MCF 10A (cell line): ENCODE data around the gene GNG11. TPM values are rescaled to one million over a fixed set of nuclear protein-coding genes. Genes with fewer than 3 reads are reported as not detected.

Experiments
- BruUV-seq: library from RNA; stranded (reverse); fragments of 400-500 nt; replicated peaks from 2 replicates; lab custom pipeline; 2021; lab: Mats Ljungman, UMichigan
- CTCF ChIA-PET: fragments of 300-600 bp; sonication (Branson Sonifier 250); formaldehyde crosslinking; extraction: SDS; loops from one replicate; lab custom pipeline; 2021; ENCODE audit warnings: antibody characterized with exemption, inconsistent platforms; lab: Yijun Ruan, JAX
- POLR2A ChIA-PET: fragments of 300-600, 350-650 bp; sonication (Branson Sonifier 250); formaldehyde crosslinking; extraction: SDS; loops from one replicate; lab custom pipeline; 2020; ENCODE audit warnings: antibody characterized with exemption, inconsistent platforms; lab: Yijun Ruan, JAX
- DNase-seq: peaks from one replicate; pipeline ENCODE4 v3.0.0-alpha.2; 2018; ENCODE audit not compliant: unreplicated experiment
- H3K27ac Mint-ChIP-seq: one replicate; pipeline ENCODE4 v1.8.0; 2022; ENCODE audit warnings: mild to moderate bottlenecking, low read depth, mixed read lengths; ENCODE audit not compliant: unreplicated experiment
- H3K27me3 Mint-ChIP-seq: one replicate; pipeline ENCODE4 v1.8.0; 2022; ENCODE audit warnings: mixed read lengths; ENCODE audit not compliant: insufficient read depth, unreplicated experiment
- H3K36me3 Mint-ChIP-seq: one replicate; pipeline ENCODE4 v1.8.0; 2022; ENCODE audit warnings: mild to moderate bottlenecking, moderate library complexity, mixed read lengths; ENCODE audit not compliant: insufficient read depth, unreplicated experiment
- H3K4me1 Mint-ChIP-seq: one replicate; pipeline ENCODE4 v1.8.0; 2022; ENCODE audit warnings: mixed read lengths; ENCODE audit not compliant: insufficient read depth, unreplicated experiment
- H3K4me3 Mint-ChIP-seq: one replicate; pipeline ENCODE4 v1.8.0; 2022; ENCODE audit warnings: mild to moderate bottlenecking, moderate library complexity, mixed read lengths; ENCODE audit not compliant: unreplicated experiment
- H3K9me3 Mint-ChIP-seq: one replicate; pipeline ENCODE4 v1.8.0; 2022; ENCODE audit warnings: mixed read lengths; ENCODE audit not compliant: unreplicated experiment
- intact Hi-C: fragments of 100-400 bp; cut with micrococcal nuclease; formaldehyde crosslinking; loops from 2 replicates; pipeline ENCODE4 v1.14.1; 2022
- total RNA-seq: library from RNA; stranded (reverse); gene quantifications from 2 replicates; pipeline ENCODE4 v1.2.3, GENCODE V29; 2022
- TF ChIP-seq, protein P1 (sequence below): fragments of 200-600 bp; IDR thresholded peaks from one replicate; pipeline ENCODE4 v1.8.0; 2022; ENCODE audit warnings: antibody characterized with exemption, mild to moderate bottlenecking; ENCODE audit not compliant: unreplicated experiment

The GNG11 gene
- total RNA-seq, 1 experiment from 2014 or later = 3.9 TPM

DNA sequence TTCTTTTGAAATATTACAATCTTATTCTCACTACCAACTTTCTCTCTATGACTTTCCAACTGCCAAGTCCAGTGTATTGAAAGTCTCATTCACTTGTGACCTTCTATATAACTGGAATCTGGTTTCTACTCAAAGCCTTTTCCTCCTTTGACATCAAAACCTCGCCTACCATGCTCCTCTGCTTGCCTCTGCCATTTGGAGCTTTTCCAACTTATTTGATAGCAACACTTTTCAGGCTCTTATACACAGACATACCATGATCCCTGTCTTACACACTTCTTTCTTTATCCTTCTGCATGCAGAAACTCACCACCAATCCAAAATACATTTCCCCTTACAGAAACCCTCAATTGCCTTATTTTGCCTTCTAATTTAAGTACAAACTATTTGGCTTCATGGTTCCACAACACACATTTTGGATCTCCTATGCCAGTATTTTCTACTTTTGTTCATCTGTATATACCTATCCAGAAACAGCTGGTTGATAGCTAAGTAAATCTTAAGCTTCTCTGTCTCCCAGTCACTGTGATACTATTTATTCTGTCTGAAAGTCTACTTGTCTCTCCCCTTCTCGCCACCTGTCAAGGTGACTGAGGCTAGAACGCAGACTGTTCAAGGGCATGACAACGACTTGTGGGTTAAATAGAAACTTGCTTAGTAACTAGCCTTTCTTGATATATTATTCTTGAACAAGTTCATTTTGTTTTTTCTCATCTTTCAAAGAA lies 22.4 kb downstream of the GNG11 start:
- POLR2A ChIA-PET = no interaction called here
- Mint-ChIP-seq H3K27ac (no peak overlapping the region), H3K4me3 (no peak overlapping the region), H3K9me3 (no peaks in the 10 kb centered on the region), H3K36me3 (no peaks in the 10 kb centered on the region), H3K4me1 (no peaks in the 10 kb centered on the region), H3K27me3 (no peaks in the 10 kb centered on the region)
- TF ChIP-seq, protein P1, sequence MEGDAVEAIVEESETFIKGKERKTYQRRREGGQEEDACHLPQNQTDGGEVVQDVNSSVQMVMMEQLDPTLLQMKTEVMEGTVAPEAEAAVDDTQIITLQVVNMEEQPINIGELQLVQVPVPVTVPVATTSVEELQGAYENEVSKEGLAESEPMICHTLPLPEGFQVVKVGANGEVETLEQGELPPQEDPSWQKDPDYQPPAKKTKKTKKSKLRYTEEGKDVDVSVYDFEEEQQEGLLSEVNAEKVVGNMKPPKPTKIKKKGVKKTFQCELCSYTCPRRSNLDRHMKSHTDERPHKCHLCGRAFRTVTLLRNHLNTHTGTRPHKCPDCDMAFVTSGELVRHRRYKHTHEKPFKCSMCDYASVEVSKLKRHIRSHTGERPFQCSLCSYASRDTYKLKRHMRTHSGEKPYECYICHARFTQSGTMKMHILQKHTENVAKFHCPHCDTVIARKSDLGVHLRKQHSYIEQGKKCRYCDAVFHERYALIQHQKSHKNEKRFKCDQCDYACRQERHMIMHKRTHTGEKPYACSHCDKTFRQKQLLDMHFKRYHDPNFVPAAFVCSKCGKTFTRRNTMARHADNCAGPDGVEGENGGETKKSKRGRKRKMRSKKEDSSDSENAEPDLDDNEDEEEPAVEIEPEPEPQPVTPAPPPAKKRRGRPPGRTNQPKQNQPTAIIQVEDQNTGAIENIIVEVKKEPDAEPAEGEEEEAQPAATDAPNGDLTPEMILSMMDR = no peak
- no TSS peak for BruUV-seq
- no peak for DNase-seq
- CTCF ChIA-PET = interaction anchor here (0.5 to 0.6 kb wide), 2 partner anchors 12 to 72 kb away, joined by 3 to 4 read pairs; no protein-coding TSS in a partner anchor
- intact Hi-C loops = no loop called here

DNA sequence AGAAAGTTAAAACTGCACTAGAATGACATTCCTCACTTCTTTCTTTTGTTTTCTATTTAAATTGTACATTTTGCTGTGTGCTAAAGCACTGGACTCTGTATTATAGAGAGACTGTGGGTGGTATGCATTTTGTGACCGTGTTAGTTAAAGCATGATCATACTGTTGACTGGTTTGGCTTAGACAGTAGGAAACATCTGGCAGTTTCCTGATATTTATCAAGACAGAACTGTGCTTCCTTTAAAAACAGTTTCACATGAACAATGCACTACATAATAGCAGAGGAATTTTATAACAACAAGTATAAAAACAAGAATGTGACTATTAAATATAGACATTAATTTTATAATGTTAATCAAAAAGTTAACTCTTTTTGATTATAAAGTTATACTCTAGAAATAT lies 23.1 kb downstream of the GNG11 start:
- Mint-ChIP-seq H3K9me3 (no peaks in the 10 kb centered on the region), H3K4me3 (no peak overlapping the region), H3K4me1 (no peaks in the 10 kb centered on the region), H3K27me3 (no peaks in the 10 kb centered on the region), H3K27ac (no peak overlapping the region), H3K36me3 (no peaks in the 10 kb centered on the region)
- BruUV-seq = no TSS peak
- POLR2A ChIA-PET = no interaction called here
- no peak for DNase-seq
- CTCF ChIA-PET = interaction anchor here (0.6 kb wide), 2 partner anchors 13 to 683 kb away, joined by 3 read pairs; no protein-coding TSS in a partner anchor
- intact Hi-C loops = no loop called here
- TF ChIP-seq, protein P1 = no peak

GRCh38 chr7:93945083-93945482 lies 23.5 kb downstream of the GNG11 start:
- Mint-ChIP-seq H3K27ac (no peak overlapping the region), H3K27me3 (no peaks in the 10 kb centered on the region), H3K36me3 (no peaks in the 10 kb centered on the region), H3K4me1 (no peaks in the 10 kb centered on the region), H3K4me3 (no peak overlapping the region), H3K9me3 (no peaks in the 10 kb centered on the region)
- ChIA-PET POLR2A (no interaction called here), CTCF (interaction anchor here (0.6 kb wide), 1 partner anchor 683 kb away, joined by 3 read pairs; no protein-coding TSS in a partner anchor)
- intact Hi-C loops = no loop called here
- DNase-seq = no peak
- BruUV-seq = no TSS peak
- TF ChIP-seq, protein P1 = no peak

GRCh38 chr7:93945756-93946535 lies 24.4 kb downstream of the GNG11 start:
- Mint-ChIP-seq H3K4me1 (no peaks in the 10 kb centered on the region), H3K36me3 (no peaks in the 10 kb centered on the region), H3K9me3 (no peaks in the 10 kb centered on the region), H3K27ac (no peak overlapping the region), H3K27me3 (no peaks in the 10 kb centered on the region), H3K4me3 (no peak overlapping the region)
- intact Hi-C loops = no loop called here
- TF ChIP-seq, protein P1 = no peak
- POLR2A ChIA-PET = interaction anchor here (1.2 kb wide), 1 partner anchor 19 kb away, joined by 3 read pairs; no protein-coding TSS in a partner anchor
- CTCF ChIA-PET = no interaction called here
- DNase-seq = no peak
- no TSS peak for BruUV-seq
